DND-41 (cell line): ENCODE results near the gene RTP2.
A peak's percentile ranks its signal among the peaks of the same experiment; 100 is the strongest.

Source experiments
- CTCF ChIP-seq: IDR thresholded peaks from 2 replicates; pipeline ENCODE4 v1.5.1; 2012; ENCODE audit warnings: borderline replicate concordance, low read length, moderate library complexity, mild to moderate bottlenecking; ENCODE audit not compliant: poor library complexity, severe bottlenecking; ENCODE audit errors: extremely low read depth
- EZH2 ChIP-seq: IDR thresholded peaks from 3 replicates; pipeline ENCODE4 v1.6.1; 2012; ENCODE audit warnings: borderline replicate concordance, low read depth, mild to moderate bottlenecking, moderate library complexity, low read length, inconsistent platforms; ENCODE audit not compliant: severe bottlenecking

GRCh38 chr3:187740421-187741399 is 38.4 kb upstream of the RTP2 start:
- TF ChIP-seq CTCF (peak; percentile 92), EZH2 (no peak)
